AG09309 (cell line): ENCODE measurements around the gene AGK.
A peak's percentile ranks its signal among the peaks of the same experiment; 100 is the strongest.
"Not testable (repeated sequence)": the region's sequence is repeated elsewhere in the genome, so short reads cannot be mapped to it uniquely, and the experiment has no call there.

Experiments
- DNase-seq: peaks from one replicate; pipeline ENCODE4 v3.0.0-alpha.2; 2010; ENCODE audit warnings: low read depth
- H3K4me3 ChIP-seq: 2 replicates; pipeline ENCODE4 v1.5.1; 2011; ENCODE audit warnings: mild to moderate bottlenecking, low read depth, low read length, moderate library complexity; ENCODE audit not compliant: control insufficient read depth
- CTCF ChIP-seq: IDR thresholded peaks from 2 replicates; pipeline ENCODE4 v1.5.1; 2011; ENCODE audit warnings: mild to moderate bottlenecking, low read depth, low read length, inconsistent platforms; ENCODE audit not compliant: insufficient read depth, control insufficient read depth; ENCODE audit errors: missing control alignments

AGK gene

GRCh38 chr7:141550386-141551093 is 670 bp upstream of the AGK start:
- H3K4me3 ChIP-seq = peak overlapping the region; percentile 68
- no peak for DNase-seq
- no peak for TF ChIP-seq CTCF

- H3K4me3 ChIP-seq = peak overlapping the region; percentile 68
- no peak for DNase-seq
These were observed 572 bp downstream of the AGK start for GRCh38 chr7:141551782-141552181.

DNA sequence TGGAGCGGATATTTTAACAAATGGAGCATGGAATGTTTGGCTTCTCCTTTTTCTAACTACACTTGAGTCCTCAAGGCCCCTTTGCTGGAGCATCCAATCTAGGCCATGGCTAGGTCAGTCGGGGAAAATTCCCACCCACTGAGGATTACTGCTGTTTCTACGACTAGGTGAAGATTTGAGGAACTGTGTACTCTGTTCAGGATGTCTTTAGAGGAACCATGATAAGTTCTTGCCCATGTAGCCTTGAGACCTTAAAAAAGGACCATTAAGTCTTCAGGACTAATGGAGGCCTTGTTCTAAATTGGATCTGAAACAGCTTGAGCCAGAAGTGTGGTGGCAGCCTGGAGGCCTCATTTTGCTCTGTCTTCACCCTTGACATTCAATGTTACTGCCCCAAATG is 6.2 kb downstream of the AGK start:
- DNase-seq = no peak
- no peak overlapping the region for H3K4me3 ChIP-seq
- TF ChIP-seq CTCF = no peak

More at GRCh38 chr7:141551782-141552181, 572 bp downstream of the AGK start:
- no peak for TF ChIP-seq CTCF

- not testable (repeated sequence) for H3K4me3 ChIP-seq, DNase-seq
These were observed 6.8 kb downstream of the AGK start for GRCh38 chr7:141557831-141558531.

GRCh38 chr7:141558544-141559183 is 7.5 kb downstream of the AGK start:
- no peak overlapping the region for H3K4me3 ChIP-seq
- no peak for DNase-seq

GRCh38 chr7:141559961-141560360 is 8.8 kb downstream of the AGK start:
- H3K4me3 ChIP-seq = no peak overlapping the region
- no peak for TF ChIP-seq CTCF
- no peak for DNase-seq

More at GRCh38 chr7:141558544-141559183, 7.5 kb downstream of the AGK start:
- no peak for TF ChIP-seq CTCF

- no peak overlapping the region for H3K4me3 ChIP-seq
- no peak for DNase-seq
- no peak for TF ChIP-seq CTCF
These were observed 10.8 kb downstream of the AGK start for GRCh38 chr7:141562036-141562435.
